Choroid plexus epithelial cell (primary cell): ENCODE data around the gene CALR.
A peak's percentile ranks its signal among the peaks of the same experiment; 100 is the strongest.

Experiments used
- DNase-seq: peaks from one replicate; pipeline ENCODE4 v3.0.0-alpha.2; 2010; ENCODE audit warnings: low read depth
- H3K4me3 ChIP-seq: 2 replicates; pipeline ENCODE4 v1.5.1; 2011; ENCODE audit warnings: low read depth, mild to moderate bottlenecking, control low read depth, low read length, moderate library complexity
- CTCF ChIP-seq: conservative IDR thresholded peaks from 2 replicates; pipeline ENCODE4 v1.5.1; 2011; ENCODE audit warnings: low read depth, mild to moderate bottlenecking, control low read depth, inconsistent platforms, low read length, moderate library complexity

Gene CALR

GRCh38 chr19:12944104-12944674, 5.8 kb downstream of the CALR start:
- no peak for DNase-seq
- H3K4me3 ChIP-seq, result no peak overlapping the region
- no peak for TF ChIP-seq CTCF

GRCh38 chr19:12945479-12946091, 7.2 kb downstream of the CALR start, which contains the start of gene RAD23A:
Gene RAD23A (plus strand): TSS chr19:12945862. CDS start chr19:12945949, 87 bp downstream.
- TF ChIP-seq CTCF, result no peak
- peak; percentile 99 for DNase-seq

GRCh38 chr19:12946092-12946721, 7.8 kb downstream of the CALR start:
- TF ChIP-seq CTCF, result no peak
- peak overlapping the region; percentile 85 for H3K4me3 ChIP-seq
- DNase-seq, result peak; percentile 88

More at GRCh38 chr19:12945479-12946091, 7.2 kb downstream of the CALR start, which contains the start of gene RAD23A:
- peak within 1 kb of the TSS; percentile 85 for H3K4me3 ChIP-seq

GRCh38 chr19:12946731-12947496, 8.5 kb downstream of the CALR start:
- TF ChIP-seq CTCF, result peak; percentile 4
- no peak for DNase-seq

GRCh38 chr19:12947702-12948611, 9.5 kb downstream of the CALR start:
- TF ChIP-seq CTCF, result no peak
- DNase-seq, result no peak
- H3K4me3 ChIP-seq, result no peak overlapping the region

More at GRCh38 chr19:12946731-12947496, 8.5 kb downstream of the CALR start:
- peak overlapping the region; percentile 85 for H3K4me3 ChIP-seq
